GM04504 (cell line): ENCODE data around the gene ZER1.
"Not testable (repeated sequence)": the region's sequence is repeated elsewhere in the genome, so short reads cannot be mapped to it uniquely, and the experiment has no call there.

Experiments
- DNase-seq: peaks from one replicate; pipeline ENCODE4 v3.0.0-alpha.2; 2012; ENCODE audit warnings: low read depth

The ZER1 gene

GRCh38 chr9:128771745-128772519 lies at the start of gene ZER1:
Gene ZER1 (minus strand): TSS chr9:128771927. CDS start chr9:128755565, 16,362 bp downstream.
- peak; percentile 77 for DNase-seq

GRCh38 chr9:128820665-128821583 lies 49.2 kb upstream of the ZER1 start:
- DNase-seq = no peak

- peak; percentile 1 for DNase-seq
Measured at GRCh38 chr9:128819716-128820664, 48.3 kb upstream of the ZER1 start.

GRCh38 chr9:128818839-128819715 lies 47.4 kb upstream of the ZER1 start:
- DNase-seq = peak; percentile 3

GRCh38 chr9:128818099-128818838 lies 46.5 kb upstream of the ZER1 start, which contains the start of gene ENDOG:
Gene ENDOG (plus strand): TSS chr9:128818500. CDS start chr9:128818685, 185 bp downstream.
- DNase-seq = peak; percentile 93

- DNase-seq = no peak
Measured at GRCh38 chr9:128810873-128811272, 39.1 kb upstream of the ZER1 start.

GRCh38 chr9:128809831-128810230 lies 38.1 kb upstream of the ZER1 start:
- no peak for DNase-seq

GRCh38 chr9:128809036-128809599 lies 37.4 kb upstream of the ZER1 start:
- no peak for DNase-seq

- no peak for DNase-seq
Measured at GRCh38 chr9:128808543-128808942, 36.8 kb upstream of the ZER1 start.

GRCh38 chr9:128807827-128808226 lies 36.1 kb upstream of the ZER1 start:
- DNase-seq = no peak

- DNase-seq = no peak
Measured at GRCh38 chr9:128805661-128806060, 33.9 kb upstream of the ZER1 start.

GRCh38 chr9:128802482-128802881 lies 30.8 kb upstream of the ZER1 start:
- DNase-seq = no peak

- no peak for DNase-seq
Measured at GRCh38 chr9:128800061-128800460, 28.3 kb upstream of the ZER1 start.

GRCh38 chr9:128798896-128799295 lies 27.2 kb upstream of the ZER1 start:
- no peak for DNase-seq

GRCh38 chr9:128794961-128795360 lies 23.2 kb upstream of the ZER1 start:
- DNase-seq = not testable (repeated sequence)

GRCh38 chr9:128792978-128793686 lies 21.4 kb upstream of the ZER1 start:
- DNase-seq = no peak

- DNase-seq = no peak
Measured at GRCh38 chr9:128792134-128792533, 20.4 kb upstream of the ZER1 start.

- DNase-seq = no peak
Measured at GRCh38 chr9:128790536-128790935, 18.8 kb upstream of the ZER1 start.

- no peak for DNase-seq
Measured at GRCh38 chr9:128788445-128788844, 16.7 kb upstream of the ZER1 start.
